ENCODE results near the gene ADAMTSL3.

GRCh38 chr15:84033793-84034553 lies 380.1 kb downstream of the ADAMTSL3 start:
- TF ChIP-seq CTCF (IDR thresholded peaks at IDR 0.05; ENCODE audit: low read depth, low read length) = no peak
- TF ChIP-seq EZH2phosphoT487 (IDR thresholded peaks at IDR 0.05; ENCODE audit: low read depth) = no peak
